WI38 (cell line): ENCODE results near the gene CBLN3.

Source experiments
- H3K4me3 ChIP-seq: 2 replicates; pipeline ENCODE4 v1.5.1; 2011; ENCODE audit warnings: low read depth, mild to moderate bottlenecking, control low read depth, low read length
- TF ChIP-seq, protein P1 (sequence below): IDR thresholded peaks from 2 replicates; pipeline ENCODE4 v1.5.1; 2012; ENCODE audit warnings: low read depth, mild to moderate bottlenecking, control low read depth, low read length

CBLN3 gene

GRCh38 chr14:24384169-24384568 is 45.3 kb downstream of the CBLN3 start:
- no peak overlapping the region for H3K4me3 ChIP-seq
- TF ChIP-seq, protein P1, sequence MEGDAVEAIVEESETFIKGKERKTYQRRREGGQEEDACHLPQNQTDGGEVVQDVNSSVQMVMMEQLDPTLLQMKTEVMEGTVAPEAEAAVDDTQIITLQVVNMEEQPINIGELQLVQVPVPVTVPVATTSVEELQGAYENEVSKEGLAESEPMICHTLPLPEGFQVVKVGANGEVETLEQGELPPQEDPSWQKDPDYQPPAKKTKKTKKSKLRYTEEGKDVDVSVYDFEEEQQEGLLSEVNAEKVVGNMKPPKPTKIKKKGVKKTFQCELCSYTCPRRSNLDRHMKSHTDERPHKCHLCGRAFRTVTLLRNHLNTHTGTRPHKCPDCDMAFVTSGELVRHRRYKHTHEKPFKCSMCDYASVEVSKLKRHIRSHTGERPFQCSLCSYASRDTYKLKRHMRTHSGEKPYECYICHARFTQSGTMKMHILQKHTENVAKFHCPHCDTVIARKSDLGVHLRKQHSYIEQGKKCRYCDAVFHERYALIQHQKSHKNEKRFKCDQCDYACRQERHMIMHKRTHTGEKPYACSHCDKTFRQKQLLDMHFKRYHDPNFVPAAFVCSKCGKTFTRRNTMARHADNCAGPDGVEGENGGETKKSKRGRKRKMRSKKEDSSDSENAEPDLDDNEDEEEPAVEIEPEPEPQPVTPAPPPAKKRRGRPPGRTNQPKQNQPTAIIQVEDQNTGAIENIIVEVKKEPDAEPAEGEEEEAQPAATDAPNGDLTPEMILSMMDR: no peak

GRCh38 chr14:24382064-24382371 is 47.5 kb downstream of the CBLN3 start:
- TF ChIP-seq, protein P1: no peak
- no peak overlapping the region for H3K4me3 ChIP-seq

DNA sequence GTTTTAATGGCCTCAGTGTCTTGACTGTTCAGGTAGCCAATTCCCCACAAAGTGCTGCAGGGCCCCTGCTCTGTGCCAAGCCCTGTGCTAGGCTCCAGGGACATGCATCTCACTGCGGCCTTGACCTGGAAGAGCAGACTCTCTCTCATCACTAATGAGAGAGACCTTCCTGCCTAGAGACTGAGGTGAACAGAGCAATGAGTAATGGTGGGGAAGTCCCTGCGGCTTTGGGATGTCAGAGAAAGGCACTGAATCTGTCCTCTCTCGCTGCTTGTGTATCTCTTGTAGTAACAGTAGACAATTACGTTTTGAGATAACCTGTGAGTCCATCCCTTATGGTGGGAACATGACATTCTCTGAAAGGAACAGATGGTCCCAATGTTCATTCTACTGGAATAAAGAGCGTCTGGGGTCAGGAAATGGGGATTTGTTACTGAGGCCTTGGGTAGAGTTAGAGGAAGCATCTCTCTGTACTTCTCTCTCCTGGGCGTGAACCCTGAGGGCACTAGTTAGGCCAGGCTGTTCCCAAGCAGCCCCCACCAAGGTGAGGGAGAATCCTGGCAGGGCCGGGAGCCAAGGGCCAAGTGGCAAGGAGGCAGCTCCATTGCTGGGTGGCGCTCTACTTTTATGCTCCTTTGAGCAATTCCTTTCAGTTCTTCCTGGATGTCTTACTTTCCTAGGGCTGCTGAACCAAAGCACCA is 48.0 kb downstream of the CBLN3 start:
- TF ChIP-seq, protein P1: no peak
- no peak overlapping the region for H3K4me3 ChIP-seq

DNA sequence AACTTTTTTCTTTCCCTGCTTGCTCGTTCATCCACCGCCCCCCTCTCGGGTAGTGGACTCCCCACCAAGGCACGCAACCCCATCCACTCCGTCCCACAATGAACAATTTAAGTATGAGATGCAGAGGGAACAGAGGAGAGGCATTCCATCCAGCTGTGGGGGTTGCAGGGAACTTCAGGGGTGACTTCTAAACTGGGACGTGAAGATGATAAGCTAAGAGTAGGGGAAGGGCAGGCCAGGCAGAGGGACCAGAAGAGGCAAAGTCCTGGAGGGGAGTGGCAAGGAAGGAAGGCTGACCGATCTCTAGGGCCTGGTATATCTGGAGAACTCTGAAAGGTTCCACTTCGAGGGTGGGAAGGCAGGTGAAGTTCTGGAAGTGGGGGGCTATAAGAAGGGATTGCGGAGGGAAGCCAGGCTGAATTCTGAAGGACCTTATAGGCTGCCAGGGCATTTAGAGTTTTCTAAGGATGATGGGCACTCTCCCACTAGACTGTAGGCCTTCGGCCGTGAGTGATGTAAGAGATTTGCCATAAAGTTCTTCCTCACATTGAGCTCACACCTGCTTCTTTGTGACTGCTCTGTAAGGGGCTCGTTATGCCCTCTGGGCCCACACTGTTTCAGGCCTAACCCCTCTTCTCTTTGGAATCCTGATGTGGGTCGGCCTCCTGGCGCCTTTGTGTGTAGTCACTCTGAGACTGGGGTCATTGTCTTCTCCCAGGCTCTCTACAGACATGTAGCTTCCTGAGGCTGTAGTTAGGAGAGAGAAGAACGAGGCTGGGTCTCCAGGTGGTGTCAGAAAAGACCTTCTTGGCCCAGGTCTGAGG is 49.3 kb downstream of the CBLN3 start:
- H3K4me3 ChIP-seq: no peak overlapping the region
- TF ChIP-seq, protein P1: no peak

DNA sequence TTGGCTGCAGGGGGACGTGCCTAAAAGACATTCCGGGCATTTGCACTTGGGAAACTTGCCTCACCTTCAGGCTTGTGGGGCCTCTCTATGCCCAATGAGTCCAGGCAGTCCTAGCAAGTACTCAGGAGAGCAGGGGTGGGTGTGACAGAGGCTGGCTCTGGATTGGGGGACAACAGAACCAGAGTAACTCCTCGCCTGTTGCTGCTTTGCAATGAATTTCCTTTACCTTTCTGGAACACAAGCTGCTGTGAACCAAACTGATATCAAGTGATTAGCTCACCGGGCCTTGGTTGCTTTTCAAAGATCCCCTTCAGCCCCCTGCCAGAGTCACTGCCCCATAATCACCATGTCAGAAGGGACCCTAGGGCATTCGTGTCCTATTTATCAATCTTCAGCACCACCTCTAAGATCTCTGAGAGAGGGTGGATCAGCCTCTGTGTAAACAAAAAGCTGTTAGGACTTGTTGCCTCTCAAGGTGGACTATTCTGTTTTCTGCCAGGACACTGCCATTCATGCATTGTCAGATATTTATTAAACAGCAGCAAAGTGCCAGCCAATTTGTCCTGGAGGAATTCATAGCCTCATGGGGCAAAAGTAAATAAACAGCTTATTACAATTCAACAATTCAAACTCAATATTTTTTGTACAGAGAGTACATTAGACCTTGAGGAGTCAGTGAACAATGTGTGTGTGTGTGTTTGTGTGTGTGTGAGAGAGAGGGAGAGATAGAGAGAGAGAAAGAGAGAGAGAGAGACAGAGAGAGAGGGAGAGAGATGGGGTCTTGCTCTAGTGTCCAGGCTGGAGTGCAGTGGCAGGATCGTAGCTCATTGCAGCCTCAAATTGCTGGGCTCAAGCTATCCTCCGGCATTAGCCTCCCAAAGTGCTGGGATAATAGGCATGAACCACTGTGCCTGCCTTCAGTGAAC is 50.2 kb downstream of the CBLN3 start:
- TF ChIP-seq, protein P1: no peak
- no peak overlapping the region for H3K4me3 ChIP-seq

DNA sequence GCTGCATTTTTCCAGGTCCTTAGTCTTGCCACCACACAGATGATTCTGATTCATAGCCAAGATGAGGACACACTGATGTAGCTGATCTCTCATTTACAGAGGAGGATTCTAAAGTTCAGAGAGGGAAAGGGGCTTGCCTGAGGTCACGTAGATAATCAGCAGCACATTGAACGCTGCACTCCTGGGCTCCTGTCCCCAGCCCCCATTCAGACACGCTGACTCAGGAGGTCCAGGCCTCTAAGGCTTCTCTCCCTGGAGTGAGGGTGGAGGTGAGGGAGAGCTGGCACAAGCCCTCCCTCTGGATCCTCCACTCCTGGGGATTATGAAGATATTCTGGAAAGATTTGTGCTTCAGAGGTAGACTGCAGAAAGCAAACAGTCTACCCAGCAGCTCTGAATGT is 51.1 kb downstream of the CBLN3 start:
- TF ChIP-seq, protein P1: no peak
- H3K4me3 ChIP-seq: no peak overlapping the region

DNA sequence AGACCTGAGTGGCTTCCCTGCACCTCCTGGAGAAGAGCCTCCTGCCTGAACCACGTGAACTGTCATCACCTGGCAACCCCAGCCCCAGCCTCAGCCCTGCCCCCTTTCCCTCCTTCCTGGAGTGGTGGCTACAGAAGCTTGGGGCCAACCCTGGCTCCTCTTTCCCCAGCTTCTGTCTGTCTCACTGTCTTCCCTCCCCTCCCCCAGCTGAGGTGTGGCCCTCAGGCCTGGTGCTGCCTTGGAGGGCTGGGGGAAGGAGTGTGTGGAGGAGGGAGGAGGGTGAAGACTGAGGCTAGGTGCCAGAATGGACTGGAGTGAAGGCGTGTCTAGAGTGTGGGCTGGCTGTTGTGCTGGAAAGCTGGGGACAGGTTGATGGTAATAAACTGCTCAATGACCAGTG is 51.8 kb downstream of the CBLN3 start:
- TF ChIP-seq, protein P1: no peak
- no peak overlapping the region for H3K4me3 ChIP-seq
